HepG2 (cell line): Measurements from ENCODE around the gene TPST1. TPM values are rescaled to one million over a fixed set of nuclear protein-coding genes. Genes with fewer than 3 reads are reported as not detected.

Experiments used
- ARHGAP35 ChIP-seq: sonication (generic); formaldehyde crosslinking; IDR thresholded peaks from 2 replicates; pipeline ENCODE4 v1.9.0; 2022; ENCODE audit warnings: mild to moderate bottlenecking, inconsistent platforms, moderate library complexity, missing genetic modification reagents, borderline replicate concordance
- FOXK2 ChIP-seq: fragments of 450-650 bp; IDR thresholded peaks from 2 replicates; pipeline ENCODE4 v1.6.1; 2016
- KAT2B ChIP-seq: fragments of 150-350 bp; IDR thresholded peaks from 2 replicates; pipeline ENCODE4 v1.6.1; 2014; ENCODE audit warnings: low read depth, low read length, borderline replicate concordance
- MNT ChIP-seq: fragments of 450-650 bp; IDR thresholded peaks from 2 replicates; pipeline ENCODE4 v1.6.1; 2016
- PREB ChIP-seq: sonication (generic); formaldehyde crosslinking; IDR thresholded peaks from 2 replicates; pipeline ENCODE4 v1.4.0; 2020; ENCODE audit warnings: missing genetic modification reagents
- PRMT3 ChIP-seq: sonication (generic); formaldehyde crosslinking; IDR thresholded peaks from 2 replicates; pipeline ENCODE4 v1.8.1; 2022; ENCODE audit warnings: low read depth, mild to moderate bottlenecking, moderate library complexity, missing genetic modification reagents, borderline replicate concordance
- RFXAP ChIP-seq: sonication (generic); formaldehyde crosslinking; IDR thresholded peaks from 2 replicates; pipeline ENCODE4 v1.4.0; 2020; ENCODE audit warnings: missing genetic modification reagents, borderline replicate concordance
- SMC3 ChIP-seq: IDR thresholded peaks from 2 replicates; pipeline ENCODE4 v1.6.1; 2011; ENCODE audit warnings: low read length, improper control_type of control experiment
- ZFP36L1 ChIP-seq: sonication (generic); formaldehyde crosslinking; IDR thresholded peaks from 2 replicates; pipeline ENCODE4 v1.8.0; 2022; ENCODE audit warnings: mild to moderate bottlenecking, missing genetic modification reagents, moderate library complexity
- ZHX2 ChIP-seq, 2 experiments: sonication (generic) in 1 of 2; formaldehyde crosslinking in 1 of 2; IDR thresholded peaks; 2 replicates each; pipeline versions ENCODE4 v1.6.1 to v1.9.0; 2014 to 2022; ENCODE audit warnings: antibody characterized with exemption in 1 of 2, borderline replicate concordance in 1 of 2, inconsistent platforms in 1 of 2, low read depth in 1 of 2, missing genetic modification reagents in 1 of 2
- ZNF180 ChIP-seq: sonication (generic); formaldehyde crosslinking; IDR thresholded peaks from 2 replicates; pipeline ENCODE4 v1.4.0; 2020; ENCODE audit warnings: low read depth, missing genetic modification reagents, borderline replicate concordance
- ZNF577 ChIP-seq: sonication (generic); formaldehyde crosslinking; IDR thresholded peaks from 2 replicates; pipeline ENCODE4 v1.4.0; 2020; ENCODE audit warnings: mild to moderate bottlenecking, low read depth, missing genetic modification reagents, borderline replicate concordance
- ZNF670 ChIP-seq: sonication (generic); formaldehyde crosslinking; IDR thresholded peaks from 2 replicates; pipeline ENCODE4 v1.8.0; 2022; ENCODE audit warnings: mild to moderate bottlenecking, missing genetic modification reagents, borderline replicate concordance
- polyA plus RNA-seq, 8 experiments: library from polyadenylated mRNA; depleted of rRNA in 3 of 8; stranded (reverse) in 7 of 8; unstranded in 1 of 8; fragments of >200 nt; fragmentation: Illumina TruSeq in 4 of 8; extraction: Trizol in 4 of 8; gene quantifications; 2 replicates each; pipeline versions ENCODE4 v1.2.1 to v1.2.3, GENCODE V29; 2011 to 2016; ENCODE audit warnings: low read depth in 4 of 8, missing spikeins in 1 of 8, mixed read lengths in 1 of 8; ENCODE audit not compliant: insufficient read depth in 1 of 8
- total RNA-seq, 5 experiments: library from RNA; depleted of rRNA; stranded (reverse); fragments of >200 nt; fragmentation: Illumina TruSeq; extraction: Trizol; gene quantifications; 2 replicates each; pipeline ENCODE4 v1.2.3, GENCODE V29; 2016; ENCODE audit warnings: low read depth in 1 of 5
- TF ChIP-seq, protein P1 (sequence below): sonication (generic); formaldehyde crosslinking; IDR thresholded peaks from 2 replicates; pipeline ENCODE4 v1.8.0; 2022; ENCODE audit warnings: mild to moderate bottlenecking, missing genetic modification reagents, borderline replicate concordance
- TF ChIP-seq, protein P2 (sequence below): sonication (generic); formaldehyde crosslinking; IDR thresholded peaks from 2 replicates; pipeline ENCODE4 v1.5.1; 2020; ENCODE audit warnings: missing genetic modification reagents, mild to moderate bottlenecking, borderline replicate concordance

TPST1 gene
- total and polyA plus RNA-seq, 2 of the 13 experiments (the other 11 are each of a cell fraction or from before 2014, with no cell fraction given) = 24.3 to 34.1 TPM

DNA sequence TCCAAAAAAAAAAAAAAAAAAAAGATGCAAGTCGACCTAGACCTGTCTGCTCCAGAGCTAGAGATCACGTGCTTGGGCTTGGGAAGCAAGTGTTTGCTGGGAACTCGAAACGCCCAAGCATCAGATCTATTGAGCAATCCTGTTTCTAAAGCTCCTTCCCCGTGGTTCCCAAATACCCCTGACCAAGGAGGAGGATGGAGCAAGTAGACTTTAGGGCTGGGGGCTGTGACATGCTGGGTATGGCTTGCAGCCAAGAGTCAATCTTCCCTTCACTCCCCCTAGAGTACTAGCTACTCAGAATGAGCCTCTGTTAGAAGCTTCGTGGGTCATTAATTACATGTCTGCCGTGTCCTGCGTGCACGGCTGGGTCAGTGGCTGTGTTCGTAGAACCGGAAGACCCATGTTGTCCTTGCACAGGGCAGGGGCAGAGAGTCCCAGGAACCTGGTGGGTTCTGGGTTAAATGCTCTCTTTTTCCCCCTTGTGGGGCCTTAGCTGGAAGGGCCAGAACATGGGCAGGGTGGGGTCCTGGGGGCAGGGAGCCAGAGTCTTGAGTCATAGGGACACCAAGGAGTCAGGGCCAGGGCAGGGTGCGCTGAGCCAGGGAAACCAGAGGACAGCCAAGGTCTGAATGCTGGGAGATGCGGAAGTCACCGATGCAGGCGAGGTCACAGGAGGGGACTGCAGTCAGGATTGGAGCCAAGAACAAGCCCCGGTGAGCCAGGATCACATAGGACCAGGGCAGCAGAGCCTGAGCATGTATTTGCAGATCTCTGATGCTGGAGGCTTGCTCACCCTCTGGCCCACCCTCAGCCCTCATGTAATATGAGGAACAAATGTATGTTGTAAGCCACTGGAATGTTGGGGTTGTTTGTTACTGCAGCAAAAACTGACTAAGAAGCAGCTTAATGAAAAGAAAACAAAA is 34.6 kb upstream of the TPST1 start (continued):
- TF ChIP-seq ZHX2 (IDR thresholded peaks at IDR 0.05; ENCODE audit: low read depth) = no peak
- no peak for TF ChIP-seq ZHX2 (CRISPR knock-in tag; IDR thresholded peaks at IDR 0.05; ENCODE audit: borderline replicate concordance)
- TF ChIP-seq ZFP36L1 (CRISPR knock-in tag) = no peak
- no peak for TF ChIP-seq ARHGAP35 (CRISPR knock-in tag)
- no peak for TF ChIP-seq PRMT3 (CRISPR knock-in tag)
- TF ChIP-seq KAT2B = no peak
- no peak for TF ChIP-seq ZNF577
- no peak for TF ChIP-seq PREB (CRISPR knock-in tag)
- TF ChIP-seq FOXK2 = no peak
- no peak for TF ChIP-seq RFXAP (CRISPR knock-in tag)
- TF ChIP-seq MNT = no peak
- TF ChIP-seq ZNF180 (CRISPR knock-in tag) = no peak
- TF ChIP-seq ZNF670 (CRISPR knock-in tag) = no peak
- TF ChIP-seq, protein P1, sequence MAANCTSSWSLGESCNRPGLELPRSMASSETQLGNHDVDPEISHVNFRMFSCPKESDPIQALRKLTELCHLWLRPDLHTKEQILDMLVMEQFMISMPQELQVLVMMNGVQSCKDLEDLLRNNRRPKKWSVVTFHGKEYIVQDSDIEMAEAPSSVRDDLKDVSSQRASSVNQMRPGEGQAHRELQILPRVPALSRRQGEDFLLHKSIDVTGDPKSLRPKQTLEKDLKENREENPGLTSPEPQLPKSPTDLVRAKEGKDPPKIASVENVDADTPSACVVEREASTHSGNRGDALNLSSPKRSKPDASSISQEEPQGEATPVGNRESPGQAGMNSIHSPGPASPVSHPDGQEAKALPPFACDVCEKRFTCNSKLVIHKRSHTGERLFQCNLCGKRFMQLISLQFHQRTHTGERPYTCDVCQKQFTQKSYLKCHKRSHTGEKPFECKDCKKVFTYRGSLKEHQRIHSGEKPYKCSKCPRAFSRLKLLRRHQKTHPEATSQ (CRISPR knock-in tag) = no peak
- no peak for TF ChIP-seq SMC3
- TF ChIP-seq, protein P2, sequence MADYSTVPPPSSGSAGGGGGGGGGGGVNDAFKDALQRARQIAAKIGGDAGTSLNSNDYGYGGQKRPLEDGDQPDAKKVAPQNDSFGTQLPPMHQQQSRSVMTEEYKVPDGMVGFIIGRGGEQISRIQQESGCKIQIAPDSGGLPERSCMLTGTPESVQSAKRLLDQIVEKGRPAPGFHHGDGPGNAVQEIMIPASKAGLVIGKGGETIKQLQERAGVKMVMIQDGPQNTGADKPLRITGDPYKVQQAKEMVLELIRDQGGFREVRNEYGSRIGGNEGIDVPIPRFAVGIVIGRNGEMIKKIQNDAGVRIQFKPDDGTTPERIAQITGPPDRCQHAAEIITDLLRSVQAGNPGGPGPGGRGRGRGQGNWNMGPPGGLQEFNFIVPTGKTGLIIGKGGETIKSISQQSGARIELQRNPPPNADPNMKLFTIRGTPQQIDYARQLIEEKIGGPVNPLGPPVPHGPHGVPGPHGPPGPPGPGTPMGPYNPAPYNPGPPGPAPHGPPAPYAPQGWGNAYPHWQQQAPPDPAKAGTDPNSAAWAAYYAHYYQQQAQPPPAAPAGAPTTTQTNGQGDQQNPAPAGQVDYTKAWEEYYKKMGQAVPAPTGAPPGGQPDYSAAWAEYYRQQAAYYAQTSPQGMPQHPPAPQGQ = no peak
